Adrenal gland (tissue), 12 donors: ENCODE results near the gene SPC25. TPM values are rescaled to one million over a fixed set of nuclear protein-coding genes. Genes with fewer than 3 reads are reported as not detected.

Experiments used
- DNase-seq, 7 donors: peaks; one replicate each; pipeline ENCODE4 v3.0.0-alpha.2; 2019 to 2020
- H3K27ac ChIP-seq, 5 donors: fragments of 200-600 bp; sonication (generic) in 4 of 5; 1 replicate in 3 of 5; 2 replicates in 2 of 5; pipeline versions ENCODE4 v1.5.1 to v1.8.0; 2016 to 2020; ENCODE audit warnings: mild to moderate bottlenecking in 1 of 5
- H3K27me3 ChIP-seq: fragments of 200-600 bp; 2 replicates; pipeline ENCODE4 v1.8.0; 2021
- H3K36me3 ChIP-seq, 2 donors: fragments of 200-600 bp; replicated peaks in 1 of 2; 1 replicate in 1 of 2; 2 replicates in 1 of 2; pipeline versions ENCODE4 v1.5.1 to v1.8.0; 2018 to 2022
- H3K4me1 ChIP-seq, 2 donors: fragments of 200-600 bp; replicated peaks in 1 of 2; 1 replicate in 1 of 2; 2 replicates in 1 of 2; pipeline versions ENCODE4 v1.5.1 to v1.8.0; 2018 to 2021
- H3K4me3 ChIP-seq, 4 donors: fragments of 200-600 bp; sonication (generic) in 3 of 4; one replicate each; pipeline ENCODE4 v1.5.1; 2016 to 2018
- H3K9me3 ChIP-seq, 3 donors: fragments of 200-600 bp; sonication (generic) in 1 of 3; replicated peaks in 1 of 3; 1 replicate in 2 of 3; 2 replicates in 1 of 3; pipeline versions ENCODE4 v1.5.1 to v1.8.0; 2016 to 2021
- POLR2A ChIP-seq, 2 donors: fragments of 450-650 bp; IDR thresholded peaks; one replicate each; pipeline ENCODE4 v1.6.1; 2017; ENCODE audit warnings: antibody characterized with exemption in 2 of 2, mild to moderate bottlenecking in 2 of 2, moderate library complexity in 1 of 2
- WGBS, 4 donors: extraction: QIAGEN DNeasy Blood & Tissue Kit in 2 of 4; methylation state at CpG; one replicate each; pipeline versions ENCODE4 v1.1.5 to v1.1.7; 2013 to 2017; 5-methylcytosine and 5-hydroxymethylcytosine counted together
- intact Hi-C, 2 donors: fragments of 100-400 bp; cut with DNase I; formaldehyde crosslinking; loops; one replicate each; pipeline versions ENCODE4 v1.14.1 to v1.15.0; 2022 to 2023
- polyA plus RNA-seq, 3 donors: library from polyadenylated mRNA; stranded (reverse); fragments of 200-250 nt in 2 of 3; fragments of 350-450 nt in 1 of 3; fragmentation: Illumina TruSeq in 1 of 3; extraction: RNeasy Lipid Tissue Mini Kit (QIAGEN cat#74804) in 1 of 3; gene quantifications; one replicate each; pipeline ENCODE4 v1.2.3, GENCODE V29; 2013 to 2014
- total RNA-seq, 9 donors: library from RNA; depleted of rRNA in 4 of 9; stranded (reverse); fragments of >200 nt in 4 of 9; fragments of 120-200 nt in 1 of 9; fragmentation: NEBNext Ultra II Directional in 1 of 9; extraction: Animal tissue kit (Norgen Biotek cat#: 25700) in 1 of 9; gene quantifications; one replicate each; pipeline versions ENCODE4 v1.1.0 to v1.2.4, GENCODE V29; 2013 to 2023
- TF ChIP-seq, protein P1 (sequence below), 6 experiments: fragments of 450-650 bp in 4 of 6; fragments of 200-600 bp in 2 of 6; sonication (generic) in 1 of 6; IDR thresholded peaks; 1 replicate in 5 of 6; 2 replicates in 1 of 6; pipeline versions ENCODE4 v1.5.1 to v1.8.0; 2016 to 2021; ENCODE audit warnings: antibody characterized with exemption in 6 of 6, mild to moderate bottlenecking in 2 of 6, moderate library complexity in 1 of 6
- donor health status: healthy with polysubstance abuse.
- donor health status: Bipolar disorder and iron deficiency.
- donor health status: DM: yes; HTN: yes; CAD: no.
- donor health status: DM: no; HTN: no; CAD: no.
- donor health status: DM: no; HTN: no; CAD: no.
- donor health status: DM: yes; HTN: yes; CAD: no.

The SPC25 gene
- total and polyA plus RNA-seq, 12 donors, result 0.38 to 8.6 (median 1.3) TPM; not detected in 2

DNA sequence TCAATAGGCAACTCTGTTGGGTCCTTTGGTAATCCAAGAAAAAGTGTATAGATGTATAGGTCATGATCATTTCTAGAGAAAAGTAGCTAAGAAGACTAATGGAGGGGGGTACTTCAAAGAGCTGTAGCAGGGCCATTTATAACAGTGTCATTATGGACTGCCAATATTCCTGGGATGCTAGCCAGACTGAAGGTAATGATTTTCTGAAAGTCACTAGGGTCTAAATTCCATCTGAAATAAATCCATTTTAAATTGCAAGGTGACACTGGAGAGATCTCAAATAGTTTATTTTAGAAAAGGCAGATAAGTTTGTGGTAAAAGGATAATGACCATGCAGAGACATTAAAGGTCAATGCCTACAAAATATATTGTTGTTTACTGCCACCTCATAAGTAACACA lies 4.5 kb upstream of the SPC25 start:
- no peaks in the 10 kb centered on the region for H3K36me3 ChIP-seq
- no peak overlapping the region for H3K4me3 ChIP-seq
- DNase-seq, result no peak
- TF ChIP-seq POLR2A (IDR thresholded peaks at IDR 0.05), result no peak
- TF ChIP-seq, protein P1, sequence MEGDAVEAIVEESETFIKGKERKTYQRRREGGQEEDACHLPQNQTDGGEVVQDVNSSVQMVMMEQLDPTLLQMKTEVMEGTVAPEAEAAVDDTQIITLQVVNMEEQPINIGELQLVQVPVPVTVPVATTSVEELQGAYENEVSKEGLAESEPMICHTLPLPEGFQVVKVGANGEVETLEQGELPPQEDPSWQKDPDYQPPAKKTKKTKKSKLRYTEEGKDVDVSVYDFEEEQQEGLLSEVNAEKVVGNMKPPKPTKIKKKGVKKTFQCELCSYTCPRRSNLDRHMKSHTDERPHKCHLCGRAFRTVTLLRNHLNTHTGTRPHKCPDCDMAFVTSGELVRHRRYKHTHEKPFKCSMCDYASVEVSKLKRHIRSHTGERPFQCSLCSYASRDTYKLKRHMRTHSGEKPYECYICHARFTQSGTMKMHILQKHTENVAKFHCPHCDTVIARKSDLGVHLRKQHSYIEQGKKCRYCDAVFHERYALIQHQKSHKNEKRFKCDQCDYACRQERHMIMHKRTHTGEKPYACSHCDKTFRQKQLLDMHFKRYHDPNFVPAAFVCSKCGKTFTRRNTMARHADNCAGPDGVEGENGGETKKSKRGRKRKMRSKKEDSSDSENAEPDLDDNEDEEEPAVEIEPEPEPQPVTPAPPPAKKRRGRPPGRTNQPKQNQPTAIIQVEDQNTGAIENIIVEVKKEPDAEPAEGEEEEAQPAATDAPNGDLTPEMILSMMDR (IDR thresholded peaks at IDR 0.05), result no peak
- peaks cover 0 to 5% of the 10 kb centered on the region in 2 donors for H3K4me1 ChIP-seq
- H3K27me3 ChIP-seq, result no peaks in the 10 kb centered on the region
- intact Hi-C loops, result no loop called here
- H3K9me3 ChIP-seq, result no peaks in the 10 kb centered on the region
- H3K27ac ChIP-seq, result no peak overlapping the region

DNA sequence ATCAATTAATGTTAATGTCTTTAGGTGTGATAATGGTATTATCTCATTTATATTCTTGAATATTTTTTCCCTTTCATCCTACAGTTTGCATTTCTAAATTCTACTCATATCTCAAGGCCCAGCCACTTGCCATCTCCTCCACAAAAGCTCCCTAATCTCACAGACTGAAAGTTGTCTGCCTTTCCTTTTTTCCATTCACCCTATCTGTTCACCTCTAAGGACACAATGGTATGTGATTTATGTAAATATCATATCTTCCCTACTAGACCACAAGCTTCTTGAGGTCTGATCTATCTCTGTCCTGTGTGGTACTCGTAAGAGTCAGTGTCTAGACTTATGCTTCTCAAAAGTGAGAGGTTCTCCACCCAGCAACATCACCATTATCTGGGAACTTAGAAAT lies 3.9 kb upstream of the SPC25 start:
- Histone ChIP-seq H3K4me1 (peaks cover 0 to 6% of the 10 kb centered on the region in 2 donors), H3K36me3 (no peaks in the 10 kb centered on the region), H3K27ac (no peak overlapping the region), H3K27me3 (no peaks in the 10 kb centered on the region), H3K4me3 (no peak overlapping the region), H3K9me3 (no peaks in the 10 kb centered on the region)
- no peak for DNase-seq
- 82 to 96% (median 94%) methylated on average over 1 of the region's 1 CpG for WGBS, 4 donors
- TF ChIP-seq, protein P1 (IDR thresholded peaks at IDR 0.05), result no peak
- no peak for TF ChIP-seq POLR2A (IDR thresholded peaks at IDR 0.05)
- intact Hi-C loops, result no loop called here

DNA sequence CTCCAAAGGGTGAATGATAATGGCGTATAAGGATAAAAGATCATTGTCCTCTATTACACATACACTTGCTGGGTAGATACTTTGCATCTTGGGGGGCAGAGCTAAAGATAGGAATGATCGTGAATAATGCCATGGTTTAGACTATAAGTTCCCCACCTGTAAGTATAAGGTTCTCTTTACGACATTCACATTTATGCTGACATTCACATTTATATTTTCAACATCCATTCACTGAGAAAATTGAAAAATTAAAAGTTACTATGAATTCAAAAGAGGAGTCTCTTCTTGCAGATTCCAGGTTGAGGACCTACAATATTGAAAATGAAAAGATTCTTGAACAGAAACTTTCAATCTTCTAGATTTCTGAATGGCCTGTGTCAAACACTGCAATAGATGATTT lies 2.1 kb upstream of the SPC25 start:
- DNase-seq, result no peak
- Histone ChIP-seq H3K4me1 (peaks cover 0 to 6% of the 10 kb centered on the region in 2 donors), H3K9me3 (no peaks in the 10 kb centered on the region), H3K36me3 (no peaks in the 10 kb centered on the region), H3K27me3 (no peaks in the 10 kb centered on the region), H3K27ac (no peak overlapping the region), H3K4me3 (no peak overlapping the region)
- no peak for TF ChIP-seq POLR2A (IDR thresholded peaks at IDR 0.05)
- TF ChIP-seq, protein P1 (IDR thresholded peaks at IDR 0.05), result no peak
- 62 to 89% (median 80%) methylated on average over 3 of the region's 3 CpGs for WGBS, 4 donors
- intact Hi-C loops, result no loop called here

DNA sequence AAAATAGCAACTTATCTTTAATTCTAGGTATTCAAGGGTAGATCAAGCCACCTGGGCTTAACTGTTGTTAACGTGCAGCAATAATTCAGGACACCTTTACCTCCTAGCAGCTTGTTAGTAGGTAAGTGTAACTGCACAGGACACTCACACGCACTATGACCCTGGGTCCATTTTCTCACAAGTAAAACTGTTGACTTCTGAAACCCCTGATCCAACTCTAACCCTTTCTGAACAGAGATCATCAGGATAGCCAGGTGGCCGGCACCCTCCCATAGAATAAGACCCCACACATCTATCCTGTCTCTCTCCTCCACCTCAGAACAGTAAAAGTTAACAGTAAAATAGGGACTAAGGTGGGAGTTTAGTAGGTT lies 610 bp downstream of the SPC25 start:
- Histone ChIP-seq H3K27ac (no peak overlapping the region), H3K4me1 (peaks cover 0 to 6% of the 10 kb centered on the region in 2 donors), H3K4me3 (peak overlapping the region in 1 of 4 donors; percentile 44), H3K36me3 (no peaks in the 10 kb centered on the region), H3K27me3 (no peaks in the 10 kb centered on the region), H3K9me3 (no peaks in the 10 kb centered on the region)
- intact Hi-C loops, result no loop called here
- no peak for DNase-seq
- 37 to 52% (median 41%) methylated on average over 3 of the region's 3 CpGs for WGBS, 4 donors
- TF ChIP-seq POLR2A (IDR thresholded peaks at IDR 0.05), result no peak
- TF ChIP-seq, protein P1 (IDR thresholded peaks at IDR 0.05), result no peak
